Astrocyte (in vitro differentiated cells and primary cell): ENCODE data around the gene C19orf18. TPM values are rescaled to one million over a fixed set of nuclear protein-coding genes. Genes with fewer than 3 reads are reported as not detected.

ENCODE experiments used
- DNase-seq: peaks from one replicate; pipeline ENCODE4 v3.0.0-alpha.2; 2010; ENCODE audit warnings: low read depth
- FAIRE-seq: peaks from 2 replicates; lab custom pipeline; 2011; peaks lifted over from hg19 to GRCh38; lab: Jason Lieb, UNC
- H2AFZ ChIP-seq: 2 replicates; pipeline ENCODE4 v1.6.0; 2012; ENCODE audit warnings: low read depth, low read length, inconsistent platforms
- H3K27ac ChIP-seq: 2 replicates; pipeline ENCODE4 v1.5.1; 2011; ENCODE audit warnings: low read depth, low read length, inconsistent platforms
- H3K27me3 ChIP-seq: 2 replicates; pipeline ENCODE4 v1.6.0; 2011; ENCODE audit warnings: low read length, inconsistent platforms; ENCODE audit not compliant: insufficient read depth
- H3K36me3 ChIP-seq: 2 replicates; pipeline ENCODE4 v1.5.1; 2011; ENCODE audit warnings: low read length, inconsistent platforms; ENCODE audit not compliant: insufficient read depth
- H3K4me1 ChIP-seq: 2 replicates; pipeline ENCODE4 v1.5.1; 2011; ENCODE audit warnings: low read length, inconsistent platforms; ENCODE audit not compliant: insufficient read depth
- H3K4me2 ChIP-seq: 2 replicates; pipeline ENCODE4 v1.6.0; 2012; ENCODE audit warnings: low read length, inconsistent platforms
- H3K4me3 ChIP-seq: 2 replicates; pipeline ENCODE4 v1.5.1; 2011; ENCODE audit warnings: low read depth, mild to moderate bottlenecking, low read length, inconsistent platforms; ENCODE audit not compliant: insufficient read depth
- H3K79me2 ChIP-seq: 2 replicates; pipeline ENCODE4 v1.6.0; 2012; ENCODE audit warnings: mild to moderate bottlenecking, low read length, inconsistent platforms; ENCODE audit not compliant: insufficient read depth
- H3K9ac ChIP-seq: 2 replicates; pipeline ENCODE4 v1.6.0; 2012; ENCODE audit warnings: mild to moderate bottlenecking, low read length, inconsistent platforms
- H3K9me3 ChIP-seq: 2 replicates; pipeline ENCODE4 v1.5.1; 2012; ENCODE audit warnings: low read depth, mild to moderate bottlenecking, low read length, inconsistent platforms; ENCODE audit not compliant: insufficient read depth
- H4K20me1 ChIP-seq: 2 replicates; pipeline ENCODE4 v1.6.0; 2012; ENCODE audit warnings: low read length, inconsistent platforms; ENCODE audit not compliant: insufficient read depth
- H3K27ac Mint-ChIP-seq: one replicate; pipeline ENCODE4 v1.8.0; 2021; ENCODE audit warnings: mild to moderate bottlenecking, mixed read lengths; ENCODE audit not compliant: unreplicated experiment
- H3K27me3 Mint-ChIP-seq: one replicate; pipeline ENCODE4 v1.8.0; 2021; ENCODE audit warnings: low read depth, mixed read lengths; ENCODE audit not compliant: unreplicated experiment
- H3K36me3 Mint-ChIP-seq: one replicate; pipeline ENCODE4 v1.8.0; 2021; ENCODE audit warnings: low read depth, mixed read lengths; ENCODE audit not compliant: unreplicated experiment
- H3K4me1 Mint-ChIP-seq: one replicate; pipeline ENCODE4 v1.8.0; 2021; ENCODE audit warnings: low read depth, mixed read lengths; ENCODE audit not compliant: unreplicated experiment
- H3K4me3 Mint-ChIP-seq: one replicate; pipeline ENCODE4 v1.8.0; 2021; ENCODE audit warnings: mild to moderate bottlenecking, moderate library complexity, mixed read lengths; ENCODE audit not compliant: unreplicated experiment
- H3K9me3 Mint-ChIP-seq: one replicate; pipeline ENCODE4 v1.8.0; 2021; ENCODE audit warnings: mild to moderate bottlenecking, mixed read lengths; ENCODE audit not compliant: unreplicated experiment
- EZH2 ChIP-seq: IDR thresholded peaks from 2 replicates; pipeline ENCODE4 v1.6.1; 2012; ENCODE audit warnings: mild to moderate bottlenecking, low read length, inconsistent platforms; ENCODE audit not compliant: insufficient read depth
- total RNA-seq: library from RNA; stranded (reverse); gene quantifications from 2 replicates; pipeline ENCODE4 v1.2.1, GENCODE V29; 2021
- TF ChIP-seq, protein P1 (sequence below): IDR thresholded peaks from 2 replicates; pipeline ENCODE4 v1.5.1; 2011; ENCODE audit warnings: low read depth, mild to moderate bottlenecking, inconsistent platforms, low read length, moderate library complexity; ENCODE audit not compliant: insufficient read depth

The C19orf18 gene
- total RNA-seq, 1 donor from 2014 or later, result 0.66 TPM

DNA sequence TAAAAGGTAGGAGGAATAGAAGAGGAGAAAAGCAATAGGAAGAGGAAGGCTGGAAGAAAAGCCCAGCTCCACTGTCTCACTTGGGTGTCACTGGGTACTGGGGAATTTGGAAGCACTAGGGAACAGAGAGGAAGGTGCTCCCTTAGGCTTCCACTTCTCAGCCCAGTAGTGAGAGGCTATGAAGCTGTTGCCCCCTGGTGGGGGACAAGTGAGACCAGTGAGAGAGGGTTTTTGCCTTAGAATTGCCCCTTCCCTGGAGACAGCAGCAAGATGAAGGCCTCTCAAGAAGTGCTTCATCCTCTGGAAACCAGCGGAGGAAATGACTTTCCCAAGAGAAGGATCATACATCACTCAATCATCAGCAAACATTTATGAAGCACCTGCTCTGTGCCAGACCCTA is 33.0 kb upstream of the C19orf18 start:
- Mint-ChIP-seq H3K9me3 (peaks cover 76% of the 10 kb centered on the region), H3K4me1 (peaks cover 5% of the 10 kb centered on the region), H3K36me3 (peaks cover 75% of the 10 kb centered on the region), H3K4me3 (no peak overlapping the region), H3K27me3 (no peaks in the 10 kb centered on the region), H3K27ac (no peak overlapping the region)
- Histone ChIP-seq H4K20me1 (no peaks in the 10 kb centered on the region), H3K9me3 (peaks cover 45% of the 10 kb centered on the region), H3K36me3 (peaks cover 9% of the 10 kb centered on the region), H3K4me2 (no peak overlapping the region), H3K79me2 (peaks cover 13% of the 10 kb centered on the region), H3K4me1 (no peaks in the 10 kb centered on the region), H2AFZ (no peak overlapping the region), H3K9ac (no peak overlapping the region), H3K4me3 (no peak overlapping the region), H3K27ac (no peak overlapping the region), H3K27me3 (no peaks in the 10 kb centered on the region)
- no peak for FAIRE-seq
- TF ChIP-seq EZH2, result no peak
- TF ChIP-seq, protein P1, sequence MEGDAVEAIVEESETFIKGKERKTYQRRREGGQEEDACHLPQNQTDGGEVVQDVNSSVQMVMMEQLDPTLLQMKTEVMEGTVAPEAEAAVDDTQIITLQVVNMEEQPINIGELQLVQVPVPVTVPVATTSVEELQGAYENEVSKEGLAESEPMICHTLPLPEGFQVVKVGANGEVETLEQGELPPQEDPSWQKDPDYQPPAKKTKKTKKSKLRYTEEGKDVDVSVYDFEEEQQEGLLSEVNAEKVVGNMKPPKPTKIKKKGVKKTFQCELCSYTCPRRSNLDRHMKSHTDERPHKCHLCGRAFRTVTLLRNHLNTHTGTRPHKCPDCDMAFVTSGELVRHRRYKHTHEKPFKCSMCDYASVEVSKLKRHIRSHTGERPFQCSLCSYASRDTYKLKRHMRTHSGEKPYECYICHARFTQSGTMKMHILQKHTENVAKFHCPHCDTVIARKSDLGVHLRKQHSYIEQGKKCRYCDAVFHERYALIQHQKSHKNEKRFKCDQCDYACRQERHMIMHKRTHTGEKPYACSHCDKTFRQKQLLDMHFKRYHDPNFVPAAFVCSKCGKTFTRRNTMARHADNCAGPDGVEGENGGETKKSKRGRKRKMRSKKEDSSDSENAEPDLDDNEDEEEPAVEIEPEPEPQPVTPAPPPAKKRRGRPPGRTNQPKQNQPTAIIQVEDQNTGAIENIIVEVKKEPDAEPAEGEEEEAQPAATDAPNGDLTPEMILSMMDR, result no peak
- DNase-seq, result no peak

DNA sequence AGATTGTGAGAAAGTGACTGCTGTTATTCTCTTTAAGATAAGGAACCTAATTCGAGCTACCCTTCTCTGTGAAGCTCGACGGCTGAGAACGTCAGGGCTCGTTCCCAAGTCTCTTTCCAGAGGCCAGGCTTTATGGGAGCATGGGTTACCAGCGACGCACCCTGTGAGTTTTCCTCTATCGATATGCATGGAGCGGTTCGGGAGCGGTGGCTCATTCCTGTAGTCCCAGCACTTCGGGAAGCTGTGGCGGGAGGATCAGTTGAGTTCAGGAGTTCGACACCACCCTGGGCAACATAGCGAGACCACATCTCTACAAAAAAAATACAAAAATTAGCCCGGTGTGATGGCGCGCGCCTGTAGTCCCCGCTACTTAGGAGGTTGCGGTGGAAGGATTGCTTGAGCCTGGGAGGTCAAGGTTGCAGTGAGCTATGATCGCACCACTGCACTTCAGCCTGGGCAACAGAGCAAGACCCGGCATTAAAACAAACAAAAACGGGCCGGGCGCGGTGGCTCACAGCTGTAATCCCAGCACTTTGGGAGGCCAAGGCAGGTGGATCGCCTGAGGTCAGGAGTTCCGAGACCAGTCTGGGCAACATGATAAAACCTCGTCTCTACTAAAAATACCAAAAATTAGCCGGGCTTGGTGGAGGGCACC is 29.0 kb upstream of the C19orf18 start:
- Histone ChIP-seq H3K9ac (peak overlapping the region; percentile 89), H4K20me1 (no peaks in the 10 kb centered on the region), H3K36me3 (peaks cover 9% of the 10 kb centered on the region), H3K4me3 (peak overlapping the region; percentile 78), H3K27ac (no peak overlapping the region), H3K27me3 (no peaks in the 10 kb centered on the region), H3K4me2 (peak overlapping the region; percentile 89), H3K4me1 (no peaks in the 10 kb centered on the region), H3K79me2 (peaks cover 36% of the 10 kb centered on the region), H2AFZ (peak overlapping the region; percentile 98), H3K9me3 (peaks cover 64% of the 10 kb centered on the region)
- peaks cover 82% of the 10 kb centered on the region for H3K36me3 Mint-ChIP-seq
- peak overlapping the region; percentile 93 for H3K4me3 Mint-ChIP-seq
- peaks cover 12% of the 10 kb centered on the region for H3K4me1 Mint-ChIP-seq
- H3K9me3 Mint-ChIP-seq, result peaks cover 80% of the 10 kb centered on the region
- H3K27me3 Mint-ChIP-seq, result no peaks in the 10 kb centered on the region
- DNase-seq, result no peak
- peak overlapping the region; percentile 72 for H3K27ac Mint-ChIP-seq
- TF ChIP-seq, protein P1, result no peak
- no peak for TF ChIP-seq EZH2
- FAIRE-seq, result no peak
